Measurements from ENCODE around the gene STN1.

STN1 gene

GRCh38 chr10:103919648-103920025 is 1.7 kb upstream of the STN1 start:
- no peak overlapping the region for H3K4me3 Mint-ChIP-seq
- H3K9me3 Mint-ChIP-seq, result peaks cover 8% of the 10 kb centered on the region
- no peaks in the 10 kb centered on the region for H3K27me3 Mint-ChIP-seq
- peaks cover 32% of the 10 kb centered on the region for H3K4me1 Mint-ChIP-seq (ENCODE audit: low read depth)
- no peak for DNase-seq
- peaks cover 29% of the 10 kb centered on the region for H3K36me3 Mint-ChIP-seq (ENCODE audit: low read depth)
- H3K27ac Mint-ChIP-seq, result no peak overlapping the region

DNA sequence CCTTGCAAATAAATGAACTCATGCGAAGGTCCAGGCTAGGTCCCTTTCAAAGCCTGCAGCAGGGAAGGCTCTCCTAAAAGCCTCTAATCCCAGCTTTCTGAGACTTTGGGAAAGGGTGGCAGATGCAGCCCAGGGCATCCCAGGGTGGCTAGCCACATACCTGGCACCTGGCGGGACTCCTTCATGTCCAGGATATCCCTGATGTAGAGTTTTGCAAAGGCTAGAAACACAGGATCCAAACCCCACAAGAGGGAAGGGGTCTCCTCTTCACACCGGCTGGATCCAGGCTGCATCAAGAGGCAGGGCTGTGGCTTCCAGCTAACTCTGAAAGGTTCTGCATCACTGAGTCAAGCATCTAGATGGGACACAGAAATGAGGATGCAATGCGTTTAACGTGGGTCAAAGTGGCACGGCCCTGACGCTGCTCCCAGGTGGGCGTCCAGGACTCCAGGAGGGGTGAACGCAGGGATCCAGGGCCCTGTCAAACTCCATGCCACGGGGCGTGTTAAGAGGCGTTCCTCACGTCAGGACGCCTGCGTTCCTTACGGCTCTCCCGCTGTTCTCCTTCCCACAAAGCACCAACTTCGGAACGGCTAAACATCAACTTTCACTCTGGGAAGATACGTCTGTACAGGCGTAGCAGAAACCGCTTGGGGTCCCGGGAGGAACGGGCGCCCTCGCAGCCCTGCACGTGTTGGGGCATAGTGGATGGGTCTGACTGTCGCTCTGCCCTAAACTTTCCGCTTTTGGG is 507 bp downstream of the STN1 start:
- Mint-ChIP-seq H3K36me3 (ENCODE audit: low read depth) (peaks cover 47% of the 10 kb centered on the region), H3K9me3 (peaks cover 9% of the 10 kb centered on the region)
- no peak for DNase-seq

GRCh38 chr10:103916876-103917275 is 1.1 kb downstream of the STN1 start:
- peaks cover 50% of the 10 kb centered on the region for H3K36me3 Mint-ChIP-seq (ENCODE audit: low read depth)
- no peaks in the 10 kb centered on the region for H3K27me3 Mint-ChIP-seq
- DNase-seq, result no peak
- H3K4me3 Mint-ChIP-seq, result peak overlapping the region; percentile 91
- H3K4me1 Mint-ChIP-seq (ENCODE audit: low read depth), result peaks cover 53% of the 10 kb centered on the region
- peak overlapping the region; percentile 97 for H3K27ac Mint-ChIP-seq
- H3K9me3 Mint-ChIP-seq, result peaks cover 9% of the 10 kb centered on the region

More for the DNA sequence above, 507 bp downstream of the STN1 start:
- Mint-ChIP-seq H3K27me3 (no peaks in the 10 kb centered on the region), H3K4me1 (ENCODE audit: low read depth) (peaks cover 47% of the 10 kb centered on the region), H3K4me3 (peak overlapping the region; percentile 91), H3K27ac (peak overlapping the region; percentile 97)

DNA sequence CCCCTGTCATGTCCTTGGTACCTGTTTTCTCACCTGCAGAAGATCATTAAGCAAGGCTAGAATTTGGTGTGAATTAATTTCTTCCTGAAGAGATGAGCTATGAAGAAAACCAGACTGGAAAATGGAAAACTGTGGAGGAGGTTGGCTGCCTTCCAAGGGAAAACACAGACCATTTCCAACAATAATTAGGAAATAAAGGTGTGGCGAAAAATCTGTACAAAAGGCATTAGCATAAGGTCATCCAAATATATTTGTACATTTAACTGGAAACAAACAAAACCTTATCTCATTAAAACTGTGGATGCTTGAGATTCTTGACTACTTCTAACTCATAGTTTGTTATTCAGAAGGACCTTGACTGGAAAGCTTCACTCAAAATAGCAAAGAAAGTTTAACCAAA is 1.7 kb downstream of the STN1 start:
- H3K27me3 Mint-ChIP-seq, result no peaks in the 10 kb centered on the region
- peaks cover 60% of the 10 kb centered on the region for H3K4me1 Mint-ChIP-seq (ENCODE audit: low read depth)
- H3K4me3 Mint-ChIP-seq, result peak overlapping the region; percentile 91
- H3K36me3 Mint-ChIP-seq (ENCODE audit: low read depth), result peaks cover 50% of the 10 kb centered on the region
- H3K9me3 Mint-ChIP-seq, result peaks cover 9% of the 10 kb centered on the region
- H3K27ac Mint-ChIP-seq, result peak overlapping the region; percentile 97
- DNase-seq, result no peak

GRCh38 chr10:103915796-103916195 is 2.2 kb downstream of the STN1 start:
- Mint-ChIP-seq H3K27me3 (no peaks in the 10 kb centered on the region), H3K4me3 (peak overlapping the region; percentile 91), H3K27ac (peak overlapping the region; percentile 97), H3K9me3 (peaks cover 9% of the 10 kb centered on the region), H3K36me3 (ENCODE audit: low read depth) (peaks cover 50% of the 10 kb centered on the region), H3K4me1 (ENCODE audit: low read depth) (peaks cover 64% of the 10 kb centered on the region)
- peak; percentile 52 for DNase-seq

DNA sequence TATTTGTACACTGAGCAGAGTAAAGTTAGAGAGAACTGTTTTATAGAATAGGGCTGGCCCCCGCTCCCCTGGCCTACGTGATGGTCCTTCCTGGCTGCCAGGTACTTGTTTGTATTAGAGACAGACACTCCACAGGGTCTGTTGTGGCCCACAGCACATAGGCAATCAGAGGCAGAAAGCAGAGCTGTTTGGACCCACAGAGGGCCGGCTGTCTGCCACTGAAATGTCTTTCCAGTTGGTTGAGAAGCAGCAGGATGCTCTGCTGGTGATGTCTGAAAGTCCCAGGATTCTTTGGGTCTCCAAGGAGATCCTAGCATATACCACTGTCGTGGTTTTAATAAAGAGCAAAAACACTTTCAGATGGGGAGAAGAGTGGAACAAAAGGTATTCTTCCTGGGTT is 5.2 kb downstream of the STN1 start:
- H3K4me3 Mint-ChIP-seq, result no peak overlapping the region
- H3K36me3 Mint-ChIP-seq (ENCODE audit: low read depth), result peaks cover 62% of the 10 kb centered on the region
- H3K27ac Mint-ChIP-seq, result peak overlapping the region; percentile 97
- H3K27me3 Mint-ChIP-seq, result no peaks in the 10 kb centered on the region
- no peak for DNase-seq
- peaks cover 9% of the 10 kb centered on the region for H3K9me3 Mint-ChIP-seq
- H3K4me1 Mint-ChIP-seq (ENCODE audit: low read depth), result peaks cover 80% of the 10 kb centered on the region

- DNase-seq, result peak; percentile 68
- peaks cover 9% of the 10 kb centered on the region for H3K9me3 Mint-ChIP-seq
- H3K27ac Mint-ChIP-seq, result peak overlapping the region; percentile 97
- peak overlapping the region; percentile 63 for H3K4me3 Mint-ChIP-seq
- H3K4me1 Mint-ChIP-seq (ENCODE audit: low read depth), result peaks cover 79% of the 10 kb centered on the region
- peaks cover 49% of the 10 kb centered on the region for H3K36me3 Mint-ChIP-seq (ENCODE audit: low read depth)
- H3K27me3 Mint-ChIP-seq, result no peaks in the 10 kb centered on the region
Observed at GRCh38 chr10:103911021-103911459, 6.9 kb downstream of the STN1 start.

GRCh38 chr10:103910442-103911012 is 7.5 kb downstream of the STN1 start:
- no peaks in the 10 kb centered on the region for H3K27me3 Mint-ChIP-seq
- peak overlapping the region; percentile 97 for H3K27ac Mint-ChIP-seq
- peaks cover 9% of the 10 kb centered on the region for H3K9me3 Mint-ChIP-seq
- DNase-seq, result no peak
- H3K4me3 Mint-ChIP-seq, result peak overlapping the region; percentile 63
- H3K36me3 Mint-ChIP-seq (ENCODE audit: low read depth), result peaks cover 44% of the 10 kb centered on the region
- peaks cover 79% of the 10 kb centered on the region for H3K4me1 Mint-ChIP-seq (ENCODE audit: low read depth)

GRCh38 chr10:103905441-103905840 is 12.5 kb downstream of the STN1 start:
- no peaks in the 10 kb centered on the region for H3K27me3 Mint-ChIP-seq
- no peak for DNase-seq
- peaks cover 49% of the 10 kb centered on the region for H3K36me3 Mint-ChIP-seq (ENCODE audit: low read depth)
- no peaks in the 10 kb centered on the region for H3K9me3 Mint-ChIP-seq
- H3K4me3 Mint-ChIP-seq, result peak overlapping the region; percentile 16
- H3K27ac Mint-ChIP-seq, result peak overlapping the region; percentile 79
- peaks cover 78% of the 10 kb centered on the region for H3K4me1 Mint-ChIP-seq (ENCODE audit: low read depth)

GRCh38 chr10:103901299-103901698 is 16.7 kb downstream of the STN1 start:
- Mint-ChIP-seq H3K27ac (peak overlapping the region; percentile 39), H3K9me3 (no peaks in the 10 kb centered on the region), H3K4me1 (ENCODE audit: low read depth) (peaks cover 62% of the 10 kb centered on the region), H3K36me3 (ENCODE audit: low read depth) (peaks cover 73% of the 10 kb centered on the region), H3K27me3 (no peaks in the 10 kb centered on the region), H3K4me3 (peak overlapping the region; percentile 46)
- no peak for DNase-seq

DNA sequence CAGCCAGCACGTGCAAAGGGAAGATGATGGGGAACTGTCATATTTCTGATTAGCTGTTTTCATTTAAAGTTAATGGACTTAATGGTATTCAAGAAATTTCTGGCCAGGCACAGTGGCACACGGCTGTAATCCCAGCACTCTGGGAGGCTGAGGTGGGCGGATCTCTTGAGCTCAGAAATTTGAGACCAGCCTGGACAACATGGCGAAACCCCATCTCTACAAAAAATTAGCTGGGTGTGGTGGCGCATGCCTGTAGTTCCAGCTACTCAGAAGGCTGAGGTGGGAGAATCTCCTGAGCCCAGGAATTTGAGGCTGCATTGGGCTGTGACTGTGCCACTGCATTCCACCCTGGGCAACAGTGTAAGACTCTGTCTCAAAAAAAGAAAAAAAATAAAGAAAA is 18.7 kb downstream of the STN1 start:
- Mint-ChIP-seq H3K27ac (no peak overlapping the region), H3K27me3 (no peaks in the 10 kb centered on the region), H3K4me3 (no peak overlapping the region), H3K9me3 (no peaks in the 10 kb centered on the region), H3K36me3 (ENCODE audit: low read depth) (peaks cover 74% of the 10 kb centered on the region), H3K4me1 (ENCODE audit: low read depth) (peaks cover 64% of the 10 kb centered on the region)
- no peak for DNase-seq

DNA sequence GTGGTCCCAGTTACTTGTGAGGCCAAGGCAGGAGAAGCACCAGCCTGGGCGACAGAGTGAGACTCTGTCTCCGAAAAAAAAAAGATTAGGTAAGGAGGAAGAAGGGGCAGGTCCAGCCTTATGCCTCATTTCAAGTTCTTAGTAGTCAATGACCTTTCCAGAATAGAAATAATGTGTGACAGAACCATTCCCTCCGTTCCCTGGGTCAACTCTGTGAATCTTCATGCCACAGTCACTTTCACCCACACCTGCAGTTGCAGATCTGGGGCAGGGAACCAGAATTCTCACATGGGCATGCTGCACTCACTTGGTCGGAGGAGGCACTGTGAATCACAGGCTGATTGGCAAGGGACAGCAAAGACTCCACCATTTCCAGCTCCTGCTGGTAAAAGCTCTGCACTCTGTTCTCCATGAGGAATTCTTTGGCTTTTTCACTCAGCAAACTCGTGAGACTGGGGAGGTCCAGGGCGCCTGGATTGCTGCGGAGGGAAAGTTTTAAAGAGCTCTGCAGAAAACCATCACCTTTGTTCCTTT is 20.7 kb downstream of the STN1 start:
- no peaks in the 10 kb centered on the region for H3K9me3 Mint-ChIP-seq
- H3K36me3 Mint-ChIP-seq (ENCODE audit: low read depth), result peaks cover 74% of the 10 kb centered on the region
- H3K4me3 Mint-ChIP-seq, result no peak overlapping the region
- DNase-seq, result no peak
- no peaks in the 10 kb centered on the region for H3K27me3 Mint-ChIP-seq
- peak overlapping the region; percentile 65 for H3K27ac Mint-ChIP-seq
- peaks cover 64% of the 10 kb centered on the region for H3K4me1 Mint-ChIP-seq (ENCODE audit: low read depth)

GRCh38 chr10:103896225-103896624 is 21.8 kb downstream of the STN1 start:
- no peak overlapping the region for H3K4me3 Mint-ChIP-seq

GRCh38 chr10:103895411-103896186 is 22.4 kb downstream of the STN1 start:
- peaks cover 77% of the 10 kb centered on the region for H3K36me3 Mint-ChIP-seq (ENCODE audit: low read depth)
- H3K4me1 Mint-ChIP-seq (ENCODE audit: low read depth), result peaks cover 52% of the 10 kb centered on the region
- H3K4me3 Mint-ChIP-seq, result no peak overlapping the region
- peak overlapping the region; percentile 70 for H3K27ac Mint-ChIP-seq
- H3K9me3 Mint-ChIP-seq, result no peaks in the 10 kb centered on the region
- no peak for DNase-seq
- no peaks in the 10 kb centered on the region for H3K27me3 Mint-ChIP-seq

More at GRCh38 chr10:103896225-103896624, 21.8 kb downstream of the STN1 start:
- Mint-ChIP-seq H3K4me1 (ENCODE audit: low read depth) (peaks cover 56% of the 10 kb centered on the region), H3K9me3 (no peaks in the 10 kb centered on the region), H3K27ac (peak overlapping the region; percentile 70), H3K36me3 (ENCODE audit: low read depth) (peaks cover 77% of the 10 kb centered on the region), H3K27me3 (no peaks in the 10 kb centered on the region)
- DNase-seq, result no peak
